EL (cell line): Measurements from ENCODE around the gene ATP6V0A1.
"Not testable (repeated sequence)": the region's sequence is repeated elsewhere in the genome, so short reads cannot be mapped to it uniquely, and the experiment has no call there.

Experiments used
- DNase-seq: peaks from one replicate; pipeline ENCODE4 v3.0.0-alpha.2; 2016

ATP6V0A1 gene

DNA sequence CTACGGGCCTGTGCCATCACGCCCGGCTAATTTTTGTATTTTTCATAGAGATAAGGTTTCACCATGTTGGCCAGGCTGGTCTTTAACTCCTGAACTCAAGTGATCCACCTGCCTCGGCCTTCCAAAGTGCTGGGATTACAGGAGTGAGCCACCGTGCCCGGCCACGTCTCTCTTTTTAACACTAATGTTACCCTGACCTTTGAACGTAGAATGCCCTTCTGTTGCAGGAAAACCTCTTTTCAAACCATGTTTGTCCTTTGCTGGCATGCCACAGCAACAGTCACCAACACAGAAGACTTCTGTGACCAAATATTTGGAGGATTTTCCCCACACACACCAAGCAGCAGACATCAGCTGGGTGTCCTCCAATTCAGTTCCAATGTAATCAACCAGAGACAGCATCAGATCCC, 86.2 kb downstream of the ATP6V0A1 start:
- DNase-seq: no peak

GRCh38 chr17:42545755-42546505, 87.3 kb downstream of the ATP6V0A1 start:
- DNase-seq: not testable (repeated sequence)

GRCh38 chr17:42547001-42547461, 88.4 kb downstream of the ATP6V0A1 start:
- DNase-seq: no peak

DNA sequence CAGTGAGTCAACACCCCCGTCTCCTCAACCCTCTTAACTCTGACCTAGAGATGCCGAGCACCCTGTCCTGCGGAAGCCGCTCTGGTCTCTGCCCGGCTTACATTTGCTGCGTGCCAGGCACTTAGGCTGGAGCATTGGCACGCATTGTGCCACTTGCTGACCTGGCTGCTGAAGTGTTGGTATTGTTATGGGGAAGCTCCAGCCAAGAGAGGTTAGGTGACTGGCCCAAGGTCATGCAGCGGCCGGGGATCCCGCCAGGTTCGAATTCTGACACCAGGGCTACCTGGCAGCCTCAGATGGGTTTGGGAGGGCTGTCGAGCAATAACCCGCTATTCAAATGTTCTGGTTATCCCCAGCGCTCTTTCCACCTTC, 89.0 kb downstream of the ATP6V0A1 start:
- DNase-seq: no peak

- no peak for DNase-seq
These were observed 89.6 kb downstream of the ATP6V0A1 start for GRCh38 chr17:42548070-42548837.

DNA sequence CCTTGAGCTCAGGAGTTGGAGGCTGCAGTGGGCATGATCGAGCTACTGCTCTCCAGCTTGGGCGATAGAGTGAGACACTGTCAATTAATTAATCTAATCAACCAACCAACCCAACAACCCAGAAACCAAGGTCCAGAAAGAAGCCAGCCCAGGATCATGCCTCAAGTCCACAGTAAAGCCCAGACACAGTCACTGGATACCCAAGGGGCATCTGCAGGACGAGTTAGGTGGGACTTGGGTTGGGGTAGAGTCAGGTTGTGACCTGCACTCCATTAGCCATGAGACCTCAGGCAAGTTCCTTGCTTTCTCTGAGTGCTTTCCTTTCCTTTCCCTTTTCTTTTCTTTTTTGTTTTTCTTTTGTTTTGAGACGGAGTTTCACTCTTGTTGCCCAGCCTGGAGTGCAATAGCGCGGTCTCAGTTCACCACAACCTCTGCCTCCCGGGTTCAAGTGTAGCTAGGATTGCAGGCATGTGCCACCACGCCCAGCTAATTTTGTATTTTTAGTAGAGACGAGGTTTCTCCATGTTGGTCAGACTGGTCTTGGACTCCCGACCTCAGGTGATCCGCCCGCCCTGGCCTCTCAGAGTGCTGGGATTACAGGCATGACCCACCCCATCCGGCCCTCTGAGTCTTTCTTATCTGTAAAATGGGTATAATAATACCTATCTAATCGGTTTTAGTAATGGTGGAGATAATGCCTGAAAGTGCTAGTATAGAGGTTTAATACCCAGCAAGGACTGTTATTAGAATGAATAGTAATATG, 90.5 kb downstream of the ATP6V0A1 start:
- DNase-seq: no peak

- not testable (repeated sequence) for DNase-seq
These were observed 94.1 kb downstream of the ATP6V0A1 start, which contains the start of gene HSD17B1 for GRCh38 chr17:42552736-42553135. Gene HSD17B1 (plus strand): TSS chr17:42552923. CDS start chr17:42552934, 11 bp downstream.

DNA sequence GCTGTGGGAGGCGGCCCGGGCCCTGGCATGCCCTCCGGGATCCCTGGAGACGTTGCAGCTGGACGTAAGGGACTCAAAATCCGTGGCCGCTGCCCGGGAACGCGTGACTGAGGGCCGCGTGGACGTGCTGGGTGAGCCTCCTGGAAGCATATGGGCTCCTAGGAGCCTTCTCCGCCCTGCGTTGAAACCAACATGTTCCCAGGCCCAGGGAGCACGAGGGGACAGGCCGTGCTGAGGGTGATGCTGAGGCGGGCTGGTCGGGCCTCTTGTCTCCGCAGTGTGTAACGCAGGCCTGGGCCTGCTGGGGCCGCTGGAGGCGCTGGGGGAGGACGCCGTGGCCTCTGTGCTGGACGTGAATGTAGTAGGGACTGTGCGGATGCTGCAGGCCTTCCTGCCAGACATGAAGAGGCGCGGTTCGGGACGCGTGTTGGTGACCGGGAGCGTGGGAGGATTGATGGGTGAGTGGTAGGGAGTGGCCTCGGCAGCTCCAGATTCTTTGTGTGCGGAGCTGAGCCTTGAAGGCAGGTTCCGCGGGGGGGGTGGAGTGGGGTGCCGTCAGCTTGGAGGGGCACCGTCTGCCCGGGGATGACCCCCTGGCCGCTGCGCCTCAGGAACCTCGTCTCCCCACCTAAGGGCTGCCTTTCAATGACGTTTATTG, 94.6 kb downstream of the ATP6V0A1 start:
- no peak for DNase-seq

DNA sequence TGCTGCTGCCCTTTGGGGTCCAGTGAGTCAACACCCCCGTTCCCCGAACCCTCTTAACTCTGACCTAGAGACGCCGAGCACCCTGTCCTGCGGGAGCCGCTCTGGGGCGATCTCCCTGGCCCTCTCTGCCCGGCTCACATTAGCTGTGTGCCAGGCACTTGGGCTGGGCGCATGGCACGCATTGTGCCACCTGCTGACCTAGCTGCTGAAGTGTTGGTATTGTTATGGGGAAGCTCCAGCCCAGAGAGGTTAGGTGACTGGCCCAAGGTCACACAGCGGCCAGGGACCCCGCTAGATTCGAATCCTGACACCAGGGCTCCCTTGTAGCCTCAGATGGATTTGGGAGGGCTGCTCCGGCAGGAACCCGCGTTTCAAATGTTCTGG, 95.2 kb downstream of the ATP6V0A1 start:
- DNase-seq: no peak

DNA sequence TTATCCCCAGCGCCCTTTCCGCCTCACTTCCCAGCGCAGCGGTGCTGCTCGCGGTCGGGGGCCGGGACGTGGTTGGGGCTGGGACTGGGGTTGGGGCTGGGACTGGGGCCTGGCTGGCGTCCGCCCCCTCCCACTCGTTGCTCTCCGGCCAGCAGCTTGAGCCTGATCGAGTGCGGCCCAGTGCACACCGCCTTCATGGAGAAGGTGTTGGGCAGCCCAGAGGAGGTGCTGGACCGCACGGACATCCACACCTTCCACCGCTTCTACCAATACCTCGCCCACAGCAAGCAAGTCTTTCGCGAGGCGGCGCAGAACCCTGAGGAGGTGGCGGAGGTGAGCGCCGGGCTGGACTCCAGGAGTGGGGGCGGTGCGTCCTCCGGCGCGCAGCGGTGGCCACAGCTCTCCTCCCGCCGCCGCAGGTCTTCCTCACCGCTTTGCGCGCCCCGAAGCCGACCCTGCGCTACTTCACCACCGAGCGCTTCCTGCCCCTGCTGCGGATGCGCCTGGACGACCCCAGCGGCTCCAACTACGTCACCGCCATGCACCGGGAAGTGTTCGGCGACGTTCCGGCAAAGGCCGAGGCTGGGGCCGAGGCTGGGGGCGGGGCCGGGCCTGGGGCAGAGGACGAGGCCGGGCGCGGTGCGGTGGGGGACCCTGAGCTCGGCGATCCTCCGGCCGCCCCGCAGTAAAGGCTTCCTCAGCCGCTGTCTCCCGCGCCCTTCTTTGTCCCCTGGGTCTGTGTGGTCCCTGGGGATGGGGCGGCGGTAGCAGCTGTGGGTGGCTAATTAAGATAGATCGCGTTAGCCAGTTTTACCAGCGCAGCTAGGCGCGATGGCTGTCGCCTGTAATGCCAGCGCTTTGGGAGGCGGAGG, 95.8 kb downstream of the ATP6V0A1 start:
- peak; percentile 87 for DNase-seq

- no peak for DNase-seq
These were observed 96.5 kb downstream of the ATP6V0A1 start for GRCh38 chr17:42555122-42555622.

- DNase-seq: peak; percentile 45
These were observed 97.4 kb downstream of the ATP6V0A1 start for GRCh38 chr17:42555961-42556617.

DNA sequence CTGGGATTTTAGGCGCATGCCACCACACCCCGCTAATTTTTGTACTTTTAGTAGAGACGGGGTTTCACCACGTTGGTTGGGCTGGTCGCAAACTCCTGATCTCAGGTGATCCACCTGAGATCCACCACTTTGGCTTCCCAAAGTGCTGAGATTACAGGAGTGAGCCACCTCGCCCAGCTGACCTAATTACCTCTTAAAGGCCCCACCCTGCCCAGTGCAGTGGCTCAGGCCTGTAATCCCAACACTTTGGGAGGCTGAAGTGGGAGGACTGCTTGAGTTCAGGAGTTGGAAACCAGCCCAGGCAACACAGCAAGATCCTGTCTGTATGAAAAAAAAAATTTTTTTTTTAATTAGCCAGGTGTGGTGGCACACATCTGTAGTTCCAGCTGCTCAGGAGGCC, 100.4 kb downstream of the ATP6V0A1 start:
- no peak for DNase-seq

DNA sequence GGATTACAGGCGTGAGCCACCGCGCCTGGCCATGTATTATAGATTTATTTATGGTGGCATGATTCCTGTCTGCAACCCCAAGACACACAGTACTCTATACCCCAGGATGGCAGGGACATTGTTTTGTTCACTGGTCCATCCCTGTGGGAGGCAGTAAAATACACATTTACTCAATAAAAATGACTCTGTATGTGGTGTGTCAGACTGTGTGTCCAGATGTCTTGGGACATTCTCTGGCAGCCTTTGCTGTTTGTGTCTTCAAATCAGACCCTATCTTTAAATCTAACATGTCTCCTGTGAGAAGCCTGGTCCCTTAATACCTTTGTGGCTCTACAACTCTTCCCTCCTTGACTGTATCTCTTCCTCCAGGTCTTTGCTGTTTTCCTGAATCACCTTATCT, 101.6 kb downstream of the ATP6V0A1 start:
- no peak for DNase-seq

GRCh38 chr17:42561897-42562387, 103.3 kb downstream of the ATP6V0A1 start, which contains the start of gene COASY:
Gene COASY (plus strand): TSS chr17:42562148. CDS start chr17:42562623, 475 bp downstream.
- DNase-seq: peak; percentile 98

DNA sequence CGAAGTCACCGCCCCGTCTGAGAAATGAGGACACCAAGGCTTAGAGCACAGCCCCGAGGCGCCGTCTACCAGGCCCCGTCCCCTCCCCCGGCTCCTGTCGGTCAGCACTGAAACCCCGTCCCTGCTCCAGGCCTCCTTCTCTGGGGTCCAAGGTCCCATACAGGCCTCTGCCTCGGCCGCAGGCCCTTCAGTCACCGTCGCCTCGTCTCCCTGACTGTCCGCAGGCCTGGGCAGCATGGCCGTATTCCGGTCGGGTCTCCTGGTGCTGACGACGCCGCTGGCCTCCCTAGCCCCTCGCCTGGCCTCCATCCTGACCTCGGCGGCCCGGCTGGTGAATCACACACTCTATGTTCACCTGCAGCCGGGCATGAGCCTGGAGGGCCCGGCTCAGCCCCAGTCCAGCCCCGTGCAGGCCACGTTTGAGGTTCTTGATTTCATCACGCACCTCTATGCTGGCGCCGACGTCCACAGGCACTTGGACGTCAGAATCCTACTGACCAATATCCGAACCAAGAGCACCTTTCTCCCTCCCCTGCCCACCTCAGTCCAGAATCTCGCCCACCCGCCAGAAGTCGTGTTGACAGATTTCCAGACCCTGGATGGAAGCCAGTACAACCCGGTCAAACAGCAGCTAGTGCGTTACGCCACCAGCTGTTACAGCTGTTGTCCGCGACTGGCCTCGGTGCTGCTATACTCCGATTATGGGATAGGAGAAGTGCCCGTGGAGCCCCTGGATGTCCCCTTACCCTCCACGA, 103.9 kb downstream of the ATP6V0A1 start:
- no peak for DNase-seq

GRCh38 chr17:42563143-42563509, 104.4 kb downstream of the ATP6V0A1 start:
- no peak for DNase-seq

- peak; percentile 38 for DNase-seq
These were observed 104.9 kb downstream of the ATP6V0A1 start for GRCh38 chr17:42563543-42563942.

GRCh38 chr17:42563950-42564349, 105.3 kb downstream of the ATP6V0A1 start:
- DNase-seq: no peak
